ENCODE measurements around the gene STYXL2.

DNA sequence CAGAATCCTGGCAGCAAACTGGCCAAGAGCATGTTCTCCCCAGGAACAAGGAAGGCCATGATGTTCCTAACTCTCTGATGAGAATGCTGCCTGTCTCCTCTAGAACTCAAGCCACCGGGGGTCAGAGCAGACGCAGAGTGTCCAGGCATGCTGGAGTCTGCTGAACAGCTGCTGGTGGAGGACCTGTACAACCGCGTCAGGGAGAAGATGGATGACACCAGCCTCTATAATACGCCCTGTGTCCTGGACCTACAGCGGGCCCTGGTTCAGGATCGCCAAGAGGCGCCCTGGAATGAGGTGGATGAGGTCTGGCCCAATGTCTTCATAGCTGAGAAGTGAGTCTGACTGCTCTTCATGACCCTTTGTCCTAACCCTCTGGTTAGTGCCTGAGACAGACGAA, 23.4 kb downstream of the STYXL2 start:
- TF ChIP-seq, protein P1, sequence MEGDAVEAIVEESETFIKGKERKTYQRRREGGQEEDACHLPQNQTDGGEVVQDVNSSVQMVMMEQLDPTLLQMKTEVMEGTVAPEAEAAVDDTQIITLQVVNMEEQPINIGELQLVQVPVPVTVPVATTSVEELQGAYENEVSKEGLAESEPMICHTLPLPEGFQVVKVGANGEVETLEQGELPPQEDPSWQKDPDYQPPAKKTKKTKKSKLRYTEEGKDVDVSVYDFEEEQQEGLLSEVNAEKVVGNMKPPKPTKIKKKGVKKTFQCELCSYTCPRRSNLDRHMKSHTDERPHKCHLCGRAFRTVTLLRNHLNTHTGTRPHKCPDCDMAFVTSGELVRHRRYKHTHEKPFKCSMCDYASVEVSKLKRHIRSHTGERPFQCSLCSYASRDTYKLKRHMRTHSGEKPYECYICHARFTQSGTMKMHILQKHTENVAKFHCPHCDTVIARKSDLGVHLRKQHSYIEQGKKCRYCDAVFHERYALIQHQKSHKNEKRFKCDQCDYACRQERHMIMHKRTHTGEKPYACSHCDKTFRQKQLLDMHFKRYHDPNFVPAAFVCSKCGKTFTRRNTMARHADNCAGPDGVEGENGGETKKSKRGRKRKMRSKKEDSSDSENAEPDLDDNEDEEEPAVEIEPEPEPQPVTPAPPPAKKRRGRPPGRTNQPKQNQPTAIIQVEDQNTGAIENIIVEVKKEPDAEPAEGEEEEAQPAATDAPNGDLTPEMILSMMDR (IDR thresholded peaks at IDR 0.05) = no peak
- no peak for TF ChIP-seq EZH2 (IDR thresholded peaks at IDR 0.05)
